H1 (cell line): ENCODE measurements around the gene PRODH2. TPM values are rescaled to one million over a fixed set of nuclear protein-coding genes. Genes with fewer than 3 reads are reported as not detected.

Experiments used
- CTBP2 ChIP-seq: IDR thresholded peaks from 2 replicates; pipeline ENCODE4 v1.7.0; 2011; ENCODE audit warnings: borderline replicate concordance, mild to moderate bottlenecking, moderate library complexity, mixed read lengths, low read length; ENCODE audit not compliant: insufficient read depth, insufficient read length
- GABPA ChIP-seq: IDR thresholded peaks from 2 replicates; pipeline ENCODE4 v1.6.1; 2011; ENCODE audit warnings: mild to moderate bottlenecking, low read length, moderate library complexity, borderline replicate concordance; ENCODE audit not compliant: insufficient read depth
- NANOG ChIP-seq: IDR thresholded peaks from 2 replicates; pipeline ENCODE4 v1.6.1; 2011; ENCODE audit warnings: low read length, low read depth, mild to moderate bottlenecking, inconsistent platforms; ENCODE audit not compliant: insufficient read depth, poor library complexity, severe bottlenecking
- POU5F1 ChIP-seq: IDR thresholded peaks from 2 replicates; pipeline ENCODE4 v1.6.1; 2011; ENCODE audit warnings: low read depth, mild to moderate bottlenecking, low read length, moderate library complexity
- RAD21 ChIP-seq, 2 experiments: IDR thresholded peaks in 1 of 2; conservative IDR thresholded peaks in 1 of 2; 2 replicates each; pipeline ENCODE4 v1.6.1; 2011; ENCODE audit warnings: low read depth in 2 of 2, low read length in 2 of 2, improper control_type of control experiment in 1 of 2, inconsistent platforms in 1 of 2, mild to moderate bottlenecking in 1 of 2, moderate library complexity in 1 of 2
- RFX5 ChIP-seq: IDR thresholded peaks from 2 replicates; pipeline ENCODE4 v1.6.1; 2011; ENCODE audit warnings: low read depth, low read length, improper control_type of control experiment, borderline replicate concordance
- TEAD4 ChIP-seq: IDR thresholded peaks from 2 replicates; pipeline ENCODE4 v1.6.1; 2012; ENCODE audit warnings: low read depth, low read length, inconsistent platforms, mixed read lengths
- ZNF274 ChIP-seq: IDR thresholded peaks from 2 replicates; pipeline ENCODE4 v1.7.0; 2012; ENCODE audit warnings: low read length, borderline replicate concordance; ENCODE audit errors: extremely low read depth
- polyA plus RNA-seq, 7 experiments: library from polyadenylated mRNA; depleted of rRNA in 3 of 7; stranded (reverse) in 5 of 7; unstranded in 2 of 7; fragments of >200 nt in 5 of 7; fragments of 200-250 nt in 2 of 7; gene quantifications; 1 replicate in 5 of 7; 2 replicates in 1 of 7; 4 replicates in 1 of 7; pipeline versions ENCODE4 v1.2.1 to v1.2.3, GENCODE V29; 2011 to 2013; ENCODE audit warnings: missing spikeins in 2 of 7, mixed read lengths in 2 of 7
- total RNA-seq: library from RNA; stranded (reverse); fragmentation: NEBNext Ultra II Directional; extraction: Animal tissue kit (Norgen Biotek cat#: 25700); gene quantifications from 2 replicates; pipeline ENCODE4 v1.2.1, GENCODE V29; 2021
- TF ChIP-seq, protein P1 (sequence below): fragments of 300-600 bp; sonication (generic); IDR thresholded peaks from 2 replicates; pipeline ENCODE4 v1.7.1; 2012; ENCODE audit warnings: low read length, moderate library complexity, mild to moderate bottlenecking, inconsistent platforms; ENCODE audit not compliant: insufficient replicate concordance

Gene PRODH2
- total and polyA plus RNA-seq, 2 of the 8 experiments (the other 6 are each of a cell fraction or from before 2014, with no cell fraction given): not detected

DNA sequence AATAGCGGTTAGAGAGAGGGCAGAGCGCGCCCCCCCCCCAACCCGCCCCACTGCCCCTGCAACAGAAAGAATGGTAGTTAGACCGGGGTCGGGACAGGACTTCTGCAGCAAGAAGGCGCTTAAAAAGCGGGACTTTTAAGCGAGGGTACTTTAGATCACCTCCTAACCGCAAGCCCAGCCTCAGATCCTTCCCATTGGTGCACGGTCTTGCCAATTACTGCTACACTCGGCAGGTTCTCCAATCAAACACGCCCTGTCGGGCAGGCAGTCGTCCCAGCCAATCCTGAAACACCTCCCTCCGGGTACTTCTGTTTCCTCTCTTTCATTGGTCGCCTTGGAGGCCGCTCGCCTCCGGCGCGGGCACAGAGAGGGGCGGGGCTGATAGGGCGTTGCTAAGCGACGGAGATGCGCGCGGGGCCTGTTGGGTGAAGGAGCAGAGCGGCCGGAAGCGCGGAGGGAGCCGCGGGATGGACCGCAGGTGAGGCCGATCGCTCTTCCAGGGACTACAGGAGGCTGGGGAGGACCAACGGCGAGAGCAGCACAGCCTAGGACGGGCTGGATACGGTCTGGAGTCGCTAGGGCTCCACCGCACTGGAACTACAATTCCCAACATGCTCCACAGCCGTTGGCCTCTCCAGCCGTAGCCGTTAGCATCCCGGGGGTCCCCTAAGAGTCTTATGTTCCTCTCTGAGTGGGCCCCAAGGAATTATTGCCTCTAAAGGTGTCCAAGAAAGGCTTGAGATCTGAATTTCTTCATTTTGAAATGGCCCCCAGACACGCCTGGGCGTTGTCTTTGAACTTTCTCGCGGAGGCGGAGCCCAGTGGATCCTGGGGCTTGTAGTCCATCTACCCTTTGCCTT is 54.7 kb downstream of the PRODH2 start, which contains the start of gene PROSER3 (continued):
- TF ChIP-seq RAD21 (IDR thresholded peaks at IDR 0.05 in 1 of 2, conservative IDR thresholded peaks at IDR 0.05 in 1 of 2; ENCODE audit: low read depth in 2 of 2, low read length in 2 of 2) (no peak), POU5F1 (no peak), CTBP2 (no peak), ZNF274 (no peak), GABPA (no peak), NANOG (no peak), RFX5 (no peak), TEAD4 (peak; percentile 70; the same call in 1 of the 2 replicates)
- TF ChIP-seq, protein P1, sequence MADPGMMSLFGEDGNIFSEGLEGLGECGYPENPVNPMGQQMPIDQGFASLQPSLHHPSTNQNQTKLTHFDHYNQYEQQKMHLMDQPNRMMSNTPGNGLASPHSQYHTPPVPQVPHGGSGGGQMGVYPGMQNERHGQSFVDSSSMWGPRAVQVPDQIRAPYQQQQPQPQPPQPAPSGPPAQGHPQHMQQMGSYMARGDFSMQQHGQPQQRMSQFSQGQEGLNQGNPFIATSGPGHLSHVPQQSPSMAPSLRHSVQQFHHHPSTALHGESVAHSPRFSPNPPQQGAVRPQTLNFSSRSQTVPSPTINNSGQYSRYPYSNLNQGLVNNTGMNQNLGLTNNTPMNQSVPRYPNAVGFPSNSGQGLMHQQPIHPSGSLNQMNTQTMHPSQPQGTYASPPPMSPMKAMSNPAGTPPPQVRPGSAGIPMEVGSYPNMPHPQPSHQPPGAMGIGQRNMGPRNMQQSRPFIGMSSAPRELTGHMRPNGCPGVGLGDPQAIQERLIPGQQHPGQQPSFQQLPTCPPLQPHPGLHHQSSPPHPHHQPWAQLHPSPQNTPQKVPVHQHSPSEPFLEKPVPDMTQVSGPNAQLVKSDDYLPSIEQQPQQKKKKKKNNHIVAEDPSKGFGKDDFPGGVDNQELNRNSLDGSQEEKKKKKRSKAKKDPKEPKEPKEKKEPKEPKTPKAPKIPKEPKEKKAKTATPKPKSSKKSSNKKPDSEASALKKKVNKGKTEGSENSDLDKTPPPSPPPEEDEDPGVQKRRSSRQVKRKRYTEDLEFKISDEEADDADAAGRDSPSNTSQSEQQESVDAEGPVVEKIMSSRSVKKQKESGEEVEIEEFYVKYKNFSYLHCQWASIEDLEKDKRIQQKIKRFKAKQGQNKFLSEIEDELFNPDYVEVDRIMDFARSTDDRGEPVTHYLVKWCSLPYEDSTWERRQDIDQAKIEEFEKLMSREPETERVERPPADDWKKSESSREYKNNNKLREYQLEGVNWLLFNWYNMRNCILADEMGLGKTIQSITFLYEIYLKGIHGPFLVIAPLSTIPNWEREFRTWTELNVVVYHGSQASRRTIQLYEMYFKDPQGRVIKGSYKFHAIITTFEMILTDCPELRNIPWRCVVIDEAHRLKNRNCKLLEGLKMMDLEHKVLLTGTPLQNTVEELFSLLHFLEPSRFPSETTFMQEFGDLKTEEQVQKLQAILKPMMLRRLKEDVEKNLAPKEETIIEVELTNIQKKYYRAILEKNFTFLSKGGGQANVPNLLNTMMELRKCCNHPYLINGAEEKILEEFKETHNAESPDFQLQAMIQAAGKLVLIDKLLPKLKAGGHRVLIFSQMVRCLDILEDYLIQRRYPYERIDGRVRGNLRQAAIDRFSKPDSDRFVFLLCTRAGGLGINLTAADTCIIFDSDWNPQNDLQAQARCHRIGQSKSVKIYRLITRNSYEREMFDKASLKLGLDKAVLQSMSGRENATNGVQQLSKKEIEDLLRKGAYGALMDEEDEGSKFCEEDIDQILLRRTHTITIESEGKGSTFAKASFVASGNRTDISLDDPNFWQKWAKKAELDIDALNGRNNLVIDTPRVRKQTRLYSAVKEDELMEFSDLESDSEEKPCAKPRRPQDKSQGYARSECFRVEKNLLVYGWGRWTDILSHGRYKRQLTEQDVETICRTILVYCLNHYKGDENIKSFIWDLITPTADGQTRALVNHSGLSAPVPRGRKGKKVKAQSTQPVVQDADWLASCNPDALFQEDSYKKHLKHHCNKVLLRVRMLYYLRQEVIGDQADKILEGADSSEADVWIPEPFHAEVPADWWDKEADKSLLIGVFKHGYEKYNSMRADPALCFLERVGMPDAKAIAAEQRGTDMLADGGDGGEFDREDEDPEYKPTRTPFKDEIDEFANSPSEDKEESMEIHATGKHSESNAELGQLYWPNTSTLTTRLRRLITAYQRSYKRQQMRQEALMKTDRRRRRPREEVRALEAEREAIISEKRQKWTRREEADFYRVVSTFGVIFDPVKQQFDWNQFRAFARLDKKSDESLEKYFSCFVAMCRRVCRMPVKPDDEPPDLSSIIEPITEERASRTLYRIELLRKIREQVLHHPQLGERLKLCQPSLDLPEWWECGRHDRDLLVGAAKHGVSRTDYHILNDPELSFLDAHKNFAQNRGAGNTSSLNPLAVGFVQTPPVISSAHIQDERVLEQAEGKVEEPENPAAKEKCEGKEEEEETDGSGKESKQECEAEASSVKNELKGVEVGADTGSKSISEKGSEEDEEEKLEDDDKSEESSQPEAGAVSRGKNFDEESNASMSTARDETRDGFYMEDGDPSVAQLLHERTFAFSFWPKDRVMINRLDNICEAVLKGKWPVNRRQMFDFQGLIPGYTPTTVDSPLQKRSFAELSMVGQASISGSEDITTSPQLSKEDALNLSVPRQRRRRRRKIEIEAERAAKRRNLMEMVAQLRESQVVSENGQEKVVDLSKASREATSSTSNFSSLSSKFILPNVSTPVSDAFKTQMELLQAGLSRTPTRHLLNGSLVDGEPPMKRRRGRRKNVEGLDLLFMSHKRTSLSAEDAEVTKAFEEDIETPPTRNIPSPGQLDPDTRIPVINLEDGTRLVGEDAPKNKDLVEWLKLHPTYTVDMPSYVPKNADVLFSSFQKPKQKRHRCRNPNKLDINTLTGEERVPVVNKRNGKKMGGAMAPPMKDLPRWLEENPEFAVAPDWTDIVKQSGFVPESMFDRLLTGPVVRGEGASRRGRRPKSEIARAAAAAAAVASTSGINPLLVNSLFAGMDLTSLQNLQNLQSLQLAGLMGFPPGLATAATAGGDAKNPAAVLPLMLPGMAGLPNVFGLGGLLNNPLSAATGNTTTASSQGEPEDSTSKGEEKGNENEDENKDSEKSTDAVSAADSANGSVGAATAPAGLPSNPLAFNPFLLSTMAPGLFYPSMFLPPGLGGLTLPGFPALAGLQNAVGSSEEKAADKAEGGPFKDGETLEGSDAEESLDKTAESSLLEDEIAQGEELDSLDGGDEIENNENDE: no peak
